ENCODE results near the gene LGALS3BP.
A peak's percentile ranks its signal among the peaks of the same experiment; 100 is the strongest.
"Not testable (repeated sequence)": the region's sequence is repeated elsewhere in the genome, so short reads cannot be mapped to it uniquely, and the experiment has no call there.

LGALS3BP gene

GRCh38 chr17:78965491-78965924 lies 14.2 kb downstream of the LGALS3BP start:
- H3K4me3 ChIP-seq (replicated peaks; ENCODE audit: low read depth, low read length), result no peak overlapping the region
- DNase-seq (ENCODE audit: extremely low read depth, low read depth), result no peak
- no peak for TF ChIP-seq CTCF (IDR thresholded peaks at IDR 0.05; ENCODE audit: low read depth, low read length, missing control alignments)

- no peak overlapping the region for H3K4me3 ChIP-seq (replicated peaks; ENCODE audit: low read depth, low read length)
- no peak for TF ChIP-seq CTCF (IDR thresholded peaks at IDR 0.05; ENCODE audit: low read depth, low read length, missing control alignments)
- no peak for DNase-seq (ENCODE audit: extremely low read depth, low read depth)
These were observed 16.3 kb downstream of the LGALS3BP start for GRCh38 chr17:78963378-78963777.

GRCh38 chr17:78962984-78963348 lies 16.8 kb downstream of the LGALS3BP start:
- not testable (repeated sequence) for H3K4me3 ChIP-seq (replicated peaks; ENCODE audit: low read depth, low read length); DNase-seq (ENCODE audit: extremely low read depth, low read depth)

- H3K4me3 ChIP-seq (replicated peaks; ENCODE audit: low read depth, low read length), result no peak overlapping the region
- no peak for TF ChIP-seq CTCF (IDR thresholded peaks at IDR 0.05; ENCODE audit: low read depth, low read length, missing control alignments)
- DNase-seq (ENCODE audit: extremely low read depth, low read depth), result no peak
These were observed 17.3 kb downstream of the LGALS3BP start for GRCh38 chr17:78962345-78962983.

- TF ChIP-seq CTCF (IDR thresholded peaks at IDR 0.05; ENCODE audit: low read depth, low read length, missing control alignments), result no peak
- DNase-seq (ENCODE audit: extremely low read depth, low read depth), result no peak
- H3K4me3 ChIP-seq (replicated peaks; ENCODE audit: low read depth, low read length), result no peak overlapping the region
These were observed 18.2 kb downstream of the LGALS3BP start for GRCh38 chr17:78961571-78961970.

GRCh38 chr17:78960928-78961327 lies 18.8 kb downstream of the LGALS3BP start:
- H3K4me3 ChIP-seq (replicated peaks; ENCODE audit: low read depth, low read length), result no peak overlapping the region
- no peak for DNase-seq (ENCODE audit: extremely low read depth, low read depth)
- no peak for TF ChIP-seq CTCF (IDR thresholded peaks at IDR 0.05; ENCODE audit: low read depth, low read length, missing control alignments)

- H3K4me3 ChIP-seq (replicated peaks; ENCODE audit: low read depth, low read length), result no peak overlapping the region
- TF ChIP-seq CTCF (IDR thresholded peaks at IDR 0.05; ENCODE audit: low read depth, low read length, missing control alignments), result peak; percentile 4
- DNase-seq (ENCODE audit: extremely low read depth, low read depth), result no peak
These were observed 19.9 kb downstream of the LGALS3BP start for GRCh38 chr17:78959803-78960202.
